ENCODE results near the gene DGKQ. TPM values are rescaled to one million over a fixed set of nuclear protein-coding genes. Genes with fewer than 3 reads are reported as not detected.

Gene DGKQ
- total and polyA plus RNA-seq, 9 of the 15 experiments (the other 6 are each of a cell fraction or from before 2014, with no cell fraction given) = 0.17 to 22.0 (median 5.6) TPM

DNA sequence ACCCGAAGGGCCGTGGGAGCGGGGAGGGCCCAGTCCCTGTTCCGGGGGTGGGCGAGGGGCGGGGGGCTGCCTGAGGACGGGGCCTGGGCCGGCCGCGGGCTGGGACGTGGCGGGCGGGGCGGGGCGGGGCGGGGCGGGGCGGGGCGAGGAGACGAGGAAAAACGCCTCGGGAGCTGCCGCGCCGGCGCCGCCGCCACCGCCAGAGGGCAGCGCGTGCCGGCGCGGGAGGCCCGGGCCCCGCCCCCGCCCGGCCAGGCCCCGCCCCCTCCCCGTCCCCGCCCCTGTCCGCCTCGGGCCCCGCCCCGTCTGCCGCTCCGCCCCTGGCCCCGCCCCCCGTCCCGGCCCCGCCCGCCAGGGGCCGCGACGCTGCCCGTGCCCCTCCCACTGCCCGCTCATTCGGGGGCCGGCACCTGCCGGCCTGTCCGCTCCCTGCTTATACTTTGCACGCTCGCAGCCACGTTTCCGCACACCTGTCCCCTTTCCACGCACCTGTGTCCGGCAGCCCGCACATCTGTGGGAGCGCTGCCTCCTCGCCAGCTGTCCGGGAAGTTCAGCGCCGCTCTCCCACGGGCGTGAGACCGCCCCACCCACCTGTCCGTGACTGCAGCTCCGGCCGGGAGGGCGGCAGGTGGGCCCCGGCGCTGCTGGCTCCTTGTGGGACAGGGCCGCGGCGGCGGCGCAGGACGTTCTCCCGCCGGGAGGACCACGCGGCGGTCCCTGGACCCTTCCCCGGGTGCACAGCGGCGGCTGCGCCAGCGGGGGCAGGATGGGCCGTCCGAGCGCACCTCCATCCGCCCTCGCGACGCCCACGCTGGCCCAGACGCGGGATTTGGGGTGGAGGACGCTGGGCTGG lies 36.4 kb upstream of the DGKQ start (continued):
- TF ChIP-seq, protein P1, sequence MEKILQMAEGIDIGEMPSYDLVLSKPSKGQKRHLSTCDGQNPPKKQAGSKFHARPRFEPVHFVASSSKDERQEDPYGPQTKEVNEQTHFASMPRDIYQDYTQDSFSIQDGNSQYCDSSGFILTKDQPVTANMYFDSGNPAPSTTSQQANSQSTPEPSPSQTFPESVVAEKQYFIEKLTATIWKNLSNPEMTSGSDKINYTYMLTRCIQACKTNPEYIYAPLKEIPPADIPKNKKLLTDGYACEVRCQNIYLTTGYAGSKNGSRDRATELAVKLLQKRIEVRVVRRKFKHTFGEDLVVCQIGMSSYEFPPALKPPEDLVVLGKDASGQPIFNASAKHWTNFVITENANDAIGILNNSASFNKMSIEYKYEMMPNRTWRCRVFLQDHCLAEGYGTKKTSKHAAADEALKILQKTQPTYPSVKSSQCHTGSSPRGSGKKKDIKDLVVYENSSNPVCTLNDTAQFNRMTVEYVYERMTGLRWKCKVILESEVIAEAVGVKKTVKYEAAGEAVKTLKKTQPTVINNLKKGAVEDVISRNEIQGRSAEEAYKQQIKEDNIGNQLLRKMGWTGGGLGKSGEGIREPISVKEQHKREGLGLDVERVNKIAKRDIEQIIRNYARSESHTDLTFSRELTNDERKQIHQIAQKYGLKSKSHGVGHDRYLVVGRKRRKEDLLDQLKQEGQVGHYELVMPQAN (IDR thresholded peaks at IDR 0.05; ENCODE audit: borderline replicate concordance) = 0 out of 2 replicates have a peak, but pooled peaks have one; percentile 2
- TF ChIP-seq, protein P2, sequence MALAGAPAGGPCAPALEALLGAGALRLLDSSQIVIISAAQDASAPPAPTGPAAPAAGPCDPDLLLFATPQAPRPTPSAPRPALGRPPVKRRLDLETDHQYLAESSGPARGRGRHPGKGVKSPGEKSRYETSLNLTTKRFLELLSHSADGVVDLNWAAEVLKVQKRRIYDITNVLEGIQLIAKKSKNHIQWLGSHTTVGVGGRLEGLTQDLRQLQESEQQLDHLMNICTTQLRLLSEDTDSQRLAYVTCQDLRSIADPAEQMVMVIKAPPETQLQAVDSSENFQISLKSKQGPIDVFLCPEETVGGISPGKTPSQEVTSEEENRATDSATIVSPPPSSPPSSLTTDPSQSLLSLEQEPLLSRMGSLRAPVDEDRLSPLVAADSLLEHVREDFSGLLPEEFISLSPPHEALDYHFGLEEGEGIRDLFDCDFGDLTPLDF (CRISPR knock-in tag; IDR thresholded peaks at IDR 0.05) = peak; percentile 57; the same call in 1 of the 2 replicates
- TF ChIP-seq ZBTB7A (IDR thresholded peaks at IDR 0.05; ENCODE audit: borderline replicate concordance, control insufficient read depth, low read depth, low read length) (peak; percentile 80), SAP30 (IDR thresholded peaks at IDR 0.05; ENCODE audit: borderline replicate concordance, insufficient read depth, low read depth, low read length, poor library complexity, severe bottlenecking) (peak; percentile 73), TARDBP (IDR thresholded peaks at IDR 0.05) (0 out of 2 replicates have a peak, but pooled peaks have one; percentile 28), CCNT2 (IDR thresholded peaks at IDR 0.05; ENCODE audit: borderline replicate concordance, extremely low read depth, insufficient read length, low read depth, low read length) (peak; percentile 59), KDM4B (IDR thresholded peaks at IDR 0.05; ENCODE audit: borderline replicate concordance in 2 of 2, low read depth in 1 of 2) (no peak), SAFB (IDR thresholded peaks at IDR 0.05; ENCODE audit: borderline replicate concordance, low read depth, low read length) (peak; percentile 83)
- TF ChIP-seq, protein P3, sequence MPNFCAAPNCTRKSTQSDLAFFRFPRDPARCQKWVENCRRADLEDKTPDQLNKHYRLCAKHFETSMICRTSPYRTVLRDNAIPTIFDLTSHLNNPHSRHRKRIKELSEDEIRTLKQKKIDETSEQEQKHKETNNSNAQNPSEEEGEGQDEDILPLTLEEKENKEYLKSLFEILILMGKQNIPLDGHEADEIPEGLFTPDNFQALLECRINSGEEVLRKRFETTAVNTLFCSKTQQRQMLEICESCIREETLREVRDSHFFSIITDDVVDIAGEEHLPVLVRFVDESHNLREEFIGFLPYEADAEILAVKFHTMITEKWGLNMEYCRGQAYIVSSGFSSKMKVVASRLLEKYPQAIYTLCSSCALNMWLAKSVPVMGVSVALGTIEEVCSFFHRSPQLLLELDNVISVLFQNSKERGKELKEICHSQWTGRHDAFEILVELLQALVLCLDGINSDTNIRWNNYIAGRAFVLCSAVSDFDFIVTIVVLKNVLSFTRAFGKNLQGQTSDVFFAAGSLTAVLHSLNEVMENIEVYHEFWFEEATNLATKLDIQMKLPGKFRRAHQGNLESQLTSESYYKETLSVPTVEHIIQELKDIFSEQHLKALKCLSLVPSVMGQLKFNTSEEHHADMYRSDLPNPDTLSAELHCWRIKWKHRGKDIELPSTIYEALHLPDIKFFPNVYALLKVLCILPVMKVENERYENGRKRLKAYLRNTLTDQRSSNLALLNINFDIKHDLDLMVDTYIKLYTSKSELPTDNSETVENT (CRISPR knock-in tag; IDR thresholded peaks at IDR 0.05) = no peak
- TF ChIP-seq, protein P4, sequence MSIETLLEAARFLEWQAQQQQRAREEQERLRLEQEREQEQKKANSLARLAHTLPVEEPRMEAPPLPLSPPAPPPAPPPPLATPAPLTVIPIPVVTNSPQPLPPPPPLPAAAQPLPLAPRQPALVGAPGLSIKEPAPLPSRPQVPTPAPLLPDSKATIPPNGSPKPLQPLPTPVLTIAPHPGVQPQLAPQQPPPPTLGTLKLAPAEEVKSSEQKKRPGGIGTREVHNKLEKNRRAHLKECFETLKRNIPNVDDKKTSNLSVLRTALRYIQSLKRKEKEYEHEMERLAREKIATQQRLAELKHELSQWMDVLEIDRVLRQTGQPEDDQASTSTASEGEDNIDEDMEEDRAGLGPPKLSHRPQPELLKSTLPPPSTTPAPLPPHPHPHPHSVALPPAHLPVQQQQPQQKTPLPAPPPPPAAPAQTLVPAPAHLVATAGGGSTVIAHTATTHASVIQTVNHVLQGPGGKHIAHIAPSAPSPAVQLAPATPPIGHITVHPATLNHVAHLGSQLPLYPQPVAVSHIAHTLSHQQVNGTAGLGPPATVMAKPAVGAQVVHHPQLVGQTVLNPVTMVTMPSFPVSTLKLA (conservative IDR thresholded peaks at IDR 0.05) = peak in 1 of 2 experiments; percentile 55; a peak in 1 of 4 replicates
- TF ChIP-seq, protein P5, sequence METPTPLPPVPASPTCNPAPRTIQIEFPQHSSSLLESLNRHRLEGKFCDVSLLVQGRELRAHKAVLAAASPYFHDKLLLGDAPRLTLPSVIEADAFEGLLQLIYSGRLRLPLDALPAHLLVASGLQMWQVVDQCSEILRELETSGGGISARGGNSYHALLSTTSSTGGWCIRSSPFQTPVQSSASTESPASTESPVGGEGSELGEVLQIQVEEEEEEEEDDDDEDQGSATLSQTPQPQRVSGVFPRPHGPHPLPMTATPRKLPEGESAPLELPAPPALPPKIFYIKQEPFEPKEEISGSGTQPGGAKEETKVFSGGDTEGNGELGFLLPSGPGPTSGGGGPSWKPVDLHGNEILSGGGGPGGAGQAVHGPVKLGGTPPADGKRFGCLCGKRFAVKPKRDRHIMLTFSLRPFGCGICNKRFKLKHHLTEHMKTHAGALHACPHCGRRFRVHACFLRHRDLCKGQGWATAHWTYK (CRISPR knock-in tag; IDR thresholded peaks at IDR 0.05) = 0 out of 2 replicates have a peak, but pooled peaks have one; percentile 67
